Measurements from ENCODE around the gene NID1. TPM values are rescaled to one million over a fixed set of nuclear protein-coding genes. Genes with fewer than 3 reads are reported as not detected.

Gene NID1
- total and polyA plus RNA-seq, 2 donors, result 158 to 207 TPM

- peaks cover 3% of the 10 kb centered on the region for H3K36me3 ChIP-seq (ENCODE audit: insufficient read depth)
Measured at GRCh38 chr1:236041631-236042618, 23.0 kb downstream of the NID1 start.

GRCh38 chr1:236039740-236040685 lies 24.9 kb downstream of the NID1 start:
- H3K36me3 ChIP-seq (ENCODE audit: insufficient read depth), result no peaks in the 10 kb centered on the region
- H3K4me1 ChIP-seq (ENCODE audit: insufficient read depth), result no peaks in the 10 kb centered on the region
- DNase-seq (ENCODE audit: extremely low spot score), result no peak
- 37% methylated on average over 13 of the region's 13 CpGs for WGBS
- no peak overlapping the region for H3K27ac ChIP-seq (ENCODE audit: low read depth)
- H3K4me3 ChIP-seq (ENCODE audit: low read depth, low read length), result no peak overlapping the region

More at GRCh38 chr1:236041631-236042618, 23.0 kb downstream of the NID1 start:
- 91% methylated on average over 17 of the region's 17 CpGs for WGBS
- H3K4me1 ChIP-seq (ENCODE audit: insufficient read depth), result no peaks in the 10 kb centered on the region
- H3K4me3 ChIP-seq (ENCODE audit: low read depth, low read length), result no peak overlapping the region
- DNase-seq (ENCODE audit: extremely low spot score), result no peak
- H3K27ac ChIP-seq (ENCODE audit: low read depth), result no peak overlapping the region

- Histone ChIP-seq H3K4me3 (ENCODE audit: low read depth, low read length) (no peak overlapping the region), H3K4me1 (ENCODE audit: insufficient read depth) (no peaks in the 10 kb centered on the region), H3K36me3 (ENCODE audit: insufficient read depth) (no peaks in the 10 kb centered on the region), H3K27ac (ENCODE audit: low read depth) (no peak overlapping the region)
- WGBS, result 97% methylated on average over 15 of the region's 15 CpGs
- DNase-seq (ENCODE audit: extremely low spot score), result no peak
Measured at GRCh38 chr1:236038034-236038433, 26.9 kb downstream of the NID1 start.

- H3K36me3 ChIP-seq (ENCODE audit: insufficient read depth), result no peaks in the 10 kb centered on the region
- no peaks in the 10 kb centered on the region for H3K4me1 ChIP-seq (ENCODE audit: insufficient read depth)
- no peak overlapping the region for H3K4me3 ChIP-seq (ENCODE audit: low read depth, low read length)
- no peak for DNase-seq (ENCODE audit: extremely low spot score)
- H3K27ac ChIP-seq (ENCODE audit: low read depth), result no peak overlapping the region
- WGBS, result 81% methylated on average over 8 of the region's 8 CpGs
Measured at GRCh38 chr1:236035681-236036101, 29.2 kb downstream of the NID1 start.

- Histone ChIP-seq H3K36me3 (ENCODE audit: insufficient read depth) (peaks cover 2% of the 10 kb centered on the region), H3K4me3 (ENCODE audit: low read depth, low read length) (no peak overlapping the region), H3K27ac (ENCODE audit: low read depth) (no peak overlapping the region), H3K4me1 (ENCODE audit: insufficient read depth) (no peaks in the 10 kb centered on the region)
- 92% methylated on average over 4 of the region's 4 CpGs for WGBS
- DNase-seq (ENCODE audit: extremely low spot score), result no peak
Measured at GRCh38 chr1:236033336-236033735, 31.6 kb downstream of the NID1 start.

GRCh38 chr1:236030534-236030933 lies 34.4 kb downstream of the NID1 start:
- Histone ChIP-seq H3K4me3 (ENCODE audit: low read depth, low read length) (no peak overlapping the region), H3K4me1 (ENCODE audit: insufficient read depth) (no peaks in the 10 kb centered on the region), H3K36me3 (ENCODE audit: insufficient read depth) (peaks cover 2% of the 10 kb centered on the region), H3K27ac (ENCODE audit: low read depth) (no peak overlapping the region)
- no peak for DNase-seq (ENCODE audit: extremely low spot score)
- WGBS, result 20% methylated on average over 3 of the region's 3 CpGs

GRCh38 chr1:236029428-236029940 lies 35.4 kb downstream of the NID1 start:
- no peak overlapping the region for H3K4me3 ChIP-seq (ENCODE audit: low read depth, low read length)
- no peak for DNase-seq (ENCODE audit: extremely low spot score)
- H3K27ac ChIP-seq (ENCODE audit: low read depth), result no peak overlapping the region
- 92% methylated on average over 26 of the region's 26 CpGs for WGBS
- peaks cover 2% of the 10 kb centered on the region for H3K36me3 ChIP-seq (ENCODE audit: insufficient read depth)
- no peaks in the 10 kb centered on the region for H3K4me1 ChIP-seq (ENCODE audit: insufficient read depth)

- WGBS, result 75% methylated on average over 4 of the region's 4 CpGs
- Histone ChIP-seq H3K4me1 (ENCODE audit: insufficient read depth) (no peaks in the 10 kb centered on the region), H3K27ac (ENCODE audit: low read depth) (no peak overlapping the region), H3K4me3 (ENCODE audit: low read depth, low read length) (no peak overlapping the region), H3K36me3 (ENCODE audit: insufficient read depth) (peaks cover 4% of the 10 kb centered on the region)
- no peak for DNase-seq (ENCODE audit: extremely low spot score)
Measured at GRCh38 chr1:236027104-236027503, 37.8 kb downstream of the NID1 start.

- H3K27ac ChIP-seq (ENCODE audit: low read depth), result no peak overlapping the region
- no peaks in the 10 kb centered on the region for H3K4me1 ChIP-seq (ENCODE audit: insufficient read depth)
- WGBS, result 95% methylated on average over 14 of the region's 14 CpGs
- peaks cover 4% of the 10 kb centered on the region for H3K36me3 ChIP-seq (ENCODE audit: insufficient read depth)
- no peak for DNase-seq (ENCODE audit: extremely low spot score)
- no peak overlapping the region for H3K4me3 ChIP-seq (ENCODE audit: low read depth, low read length)
Measured at GRCh38 chr1:236025836-236026235, 39.1 kb downstream of the NID1 start.

- H3K4me1 ChIP-seq (ENCODE audit: insufficient read depth), result no peaks in the 10 kb centered on the region
- H3K27ac ChIP-seq (ENCODE audit: low read depth), result no peak overlapping the region
- no peak for DNase-seq (ENCODE audit: extremely low spot score)
- peaks cover 4% of the 10 kb centered on the region for H3K36me3 ChIP-seq (ENCODE audit: insufficient read depth)
- H3K4me3 ChIP-seq (ENCODE audit: low read depth, low read length), result no peak overlapping the region
- 96% methylated on average over 7 of the region's 7 CpGs for WGBS
Measured at GRCh38 chr1:236024641-236025040, 40.2 kb downstream of the NID1 start.

GRCh38 chr1:236023926-236024565 lies 40.8 kb downstream of the NID1 start:
- Histone ChIP-seq H3K27ac (ENCODE audit: low read depth) (no peak overlapping the region), H3K36me3 (ENCODE audit: insufficient read depth) (peaks cover 2% of the 10 kb centered on the region), H3K4me1 (ENCODE audit: insufficient read depth) (no peaks in the 10 kb centered on the region), H3K4me3 (ENCODE audit: low read depth, low read length) (no peak overlapping the region)
- DNase-seq (ENCODE audit: extremely low spot score), result no peak
- 89% methylated on average over 15 of the region's 15 CpGs for WGBS

- DNase-seq (ENCODE audit: extremely low spot score), result no peak
- WGBS, result 43% methylated on average over 9 of the region's 9 CpGs
- Histone ChIP-seq H3K36me3 (ENCODE audit: insufficient read depth) (peaks cover 2% of the 10 kb centered on the region), H3K4me1 (ENCODE audit: insufficient read depth) (no peaks in the 10 kb centered on the region), H3K4me3 (ENCODE audit: low read depth, low read length) (no peak overlapping the region), H3K27ac (ENCODE audit: low read depth) (no peak overlapping the region)
Measured at GRCh38 chr1:236021424-236022135, 43.3 kb downstream of the NID1 start.

Data from urinary bladder (tissue), 4 donors.